Stomach (tissue), 9 donors: ENCODE results near the gene ATF2. TPM values are rescaled to one million over a fixed set of nuclear protein-coding genes. Genes with fewer than 3 reads are reported as not detected.

Experiments
- DNase-seq, 2 donors: peaks; one replicate each; pipeline versions ENCODE4 v3.0.0 to v3.0.0-alpha.2; 2013 to 2019
- H3K27ac ChIP-seq, 5 donors: fragments of 200-600 bp in 4 of 5; sonication (generic) in 4 of 5; one replicate each; pipeline ENCODE4 v1.5.1; 2013 to 2019; ENCODE audit warnings: mild to moderate bottlenecking in 1 of 5, moderate library complexity in 1 of 5
- H3K27me3 ChIP-seq, 3 donors: fragments of 200-600 bp; sonication (generic); one replicate each; pipeline ENCODE4 v1.5.1; 2017 to 2019; ENCODE audit warnings: mixed run types in 1 of 3
- H3K36me3 ChIP-seq, 4 donors: fragments of 200-600 bp; sonication (generic); 1 replicate in 3 of 4; 2 replicates in 1 of 4; pipeline ENCODE4 v1.5.1; 2016 to 2019
- H3K4me1 ChIP-seq, 4 donors: fragments of 200-600 bp; sonication (generic); one replicate each; pipeline ENCODE4 v1.5.1; 2016 to 2019
- H3K4me3 ChIP-seq, 4 donors: fragments of 200-600 bp; sonication (generic) in 3 of 4; one replicate each; pipeline ENCODE4 v1.5.1; 2016 to 2019; ENCODE audit warnings: mild to moderate bottlenecking in 1 of 4
- H3K9me3 ChIP-seq, 4 donors: fragments of 200-600 bp; sonication (generic); one replicate each; pipeline ENCODE4 v1.5.1; 2016 to 2019
- CTCF ChIP-seq, 7 experiments: fragments of 450-650 bp in 4 of 7; fragments of 200-600 bp in 3 of 7; sonication (generic) in 3 of 7; IDR thresholded peaks; one replicate each; pipeline ENCODE4 v1.5.1; 2016 to 2019; ENCODE audit warnings: antibody characterized with exemption in 7 of 7, control low read depth in 2 of 7, mild to moderate bottlenecking in 1 of 7
- EP300 ChIP-seq: sonication (generic); formaldehyde crosslinking; IDR thresholded peaks from one replicate; pipeline ENCODE4 v1.6.1; 2017; ENCODE audit warnings: antibody characterized with exemption
- POLR2A ChIP-seq, 4 donors: fragments of 450-650 bp; IDR thresholded peaks; one replicate each; pipeline ENCODE4 v1.6.1; 2016; ENCODE audit warnings: antibody characterized with exemption in 4 of 4, control low read depth in 2 of 4, mild to moderate bottlenecking in 1 of 4, moderate library complexity in 1 of 4
- POLR2AphosphoS5 ChIP-seq, 3 donors: sonication (generic); formaldehyde crosslinking; IDR thresholded peaks; one replicate each; pipeline ENCODE4 v1.6.1; 2016; ENCODE audit warnings: antibody characterized with exemption in 3 of 3
- WGBS, 5 donors: extraction: QIAGEN DNeasy Blood & Tissue Kit in 3 of 5; methylation state at CpG; one replicate each; pipeline versions ENCODE4 v1.1.5 to v1.1.7; 2013 to 2018; 5-methylcytosine and 5-hydroxymethylcytosine counted together
- intact Hi-C: fragments of 100-400 bp; cut with DNase I; formaldehyde crosslinking; loops from one replicate; pipeline ENCODE4 v1.15.1; 2023; ENCODE audit warnings: low total_unique reads
- polyA plus RNA-seq, 3 donors: library from polyadenylated mRNA; stranded (reverse); fragments of 200-250 nt; gene quantifications; one replicate each; pipeline ENCODE4 v1.2.3, GENCODE V29; 2013
- small RNA-seq, 4 donors: library from RNA; depleted of rRNA; stranded (forward); fragments of <200 nt; gene quantifications; one replicate each; pipeline ENCODE3, GENCODE V24; 2016
- total RNA-seq, 5 donors: library from RNA; depleted of rRNA; stranded (reverse); fragments of >200 nt; gene quantifications; one replicate each; pipeline versions ENCODE4 v1.1.0 to v1.2.3, GENCODE V29; 2014 to 2016
- donor health status: healthy with polysubstance abuse.
- donor health status: Bipolar disorder and iron deficiency.
- donor health status: healthy.

The ATF2 gene
- total and polyA plus RNA-seq, 8 donors = 6.7 to 74.1 (median 28.4) TPM

GRCh38 chr2:175026385-175026784 is 141.6 kb downstream of the ATF2 start:
- 94 to 96% (median 95%) methylated on average over 2 of the region's 2 CpGs for WGBS, 5 donors

GRCh38 chr2:175025946-175026345 is 142.1 kb downstream of the ATF2 start:
- intact Hi-C loops = no loop called here
- Histone ChIP-seq H3K9me3 (no peaks in the 10 kb centered on the region), H3K27ac (no peak overlapping the region), H3K4me3 (no peak overlapping the region), H3K36me3 (no peaks in the 10 kb centered on the region), H3K4me1 (peaks cover 0 to 7% (median 0%) of the 10 kb centered on the region in 4 donors), H3K27me3 (no peaks in the 10 kb centered on the region)
- DNase-seq = no peak
- TF ChIP-seq CTCF (IDR thresholded peaks at IDR 0.05) (no peak), EP300 (no peak), POLR2AphosphoS5 (IDR thresholded peaks at IDR 0.05) (no peak), POLR2A (IDR thresholded peaks at IDR 0.05) (no peak)
- 89 to 100% (median 98%) methylated on average over 1 of the region's 1 CpG for WGBS, 5 donors

More at GRCh38 chr2:175026385-175026784, 141.6 kb downstream of the ATF2 start:
- intact Hi-C loops = no loop called here
- no peak for DNase-seq
- H3K27ac ChIP-seq = no peak overlapping the region
- H3K9me3 ChIP-seq = no peaks in the 10 kb centered on the region
- peaks cover 0 to 7% (median 0%) of the 10 kb centered on the region in 4 donors for H3K4me1 ChIP-seq
- no peaks in the 10 kb centered on the region for H3K27me3 ChIP-seq
- H3K36me3 ChIP-seq = no peaks in the 10 kb centered on the region
- H3K4me3 ChIP-seq = no peak overlapping the region
- TF ChIP-seq EP300 (no peak), CTCF (IDR thresholded peaks at IDR 0.05) (no peak), POLR2A (IDR thresholded peaks at IDR 0.05) (no peak), POLR2AphosphoS5 (IDR thresholded peaks at IDR 0.05) (no peak)

- H3K36me3 ChIP-seq = no peaks in the 10 kb centered on the region
- no peak for DNase-seq
- intact Hi-C loops = no loop called here
- TF ChIP-seq POLR2AphosphoS5 (IDR thresholded peaks at IDR 0.05) = no peak
- TF ChIP-seq POLR2A (IDR thresholded peaks at IDR 0.05) = no peak
- TF ChIP-seq CTCF (IDR thresholded peaks at IDR 0.05) = no peak
- no peak for TF ChIP-seq EP300
- 90 to 98% (median 93%) methylated on average over 3 of the region's 3 CpGs for WGBS, 5 donors
- H3K27ac ChIP-seq = no peak overlapping the region
- peaks cover 0 to 7% (median 0%) of the 10 kb centered on the region in 4 donors for H3K4me1 ChIP-seq
- H3K4me3 ChIP-seq = no peak overlapping the region
- H3K9me3 ChIP-seq = no peaks in the 10 kb centered on the region
- H3K27me3 ChIP-seq = no peaks in the 10 kb centered on the region
Observed at GRCh38 chr2:175025233-175025632, 142.8 kb downstream of the ATF2 start.

- Histone ChIP-seq H3K4me3 (no peak overlapping the region), H3K9me3 (no peaks in the 10 kb centered on the region), H3K36me3 (no peaks in the 10 kb centered on the region), H3K27ac (no peak overlapping the region), H3K4me1 (no peaks in the 10 kb centered on the region), H3K27me3 (no peaks in the 10 kb centered on the region)
- 72 to 78% (median 75%) methylated on average over 3 of the region's 3 CpGs for WGBS, 5 donors
- no peak for DNase-seq
- no peak for TF ChIP-seq EP300
- TF ChIP-seq POLR2AphosphoS5 (IDR thresholded peaks at IDR 0.05) = no peak
- TF ChIP-seq POLR2A (IDR thresholded peaks at IDR 0.05) = no peak
- no peak for TF ChIP-seq CTCF (IDR thresholded peaks at IDR 0.05)
- intact Hi-C loops = no loop called here
Observed at GRCh38 chr2:175022923-175023322, 145.1 kb downstream of the ATF2 start.

Small RNAs within 50 kb of the gene (small RNA-seq; reads per million reads assigned to genes)
- gene MIR933 (0 reads per million in 4 donors), gene RF02271 (0 reads per million in 4 donors), gene RNU6-1290P (0 reads per million in 4 donors), gene RNU6-763P (0 reads per million in 4 donors)

Other genes with a start within 250 kb of the ATF2 start
- 10 to 100 TPM in 2 of 5 donors, 1 to 10 TPM in 2, not detected in 1; 2.3 to 50.9 (median 8.4) TPM for gene CHN1, start 162.8 kb downstream of the ATF2 start, total RNA-seq
- gene CHN1, start 162.8 kb downstream of the ATF2 start, polyA plus RNA-seq = 10 to 100 TPM in 2 of 3 donors, 1 to 10 TPM in 1; 5.7 to 12.7 (median 12.2) TPM
- gene ATP5MC3, start 13.5 kb upstream of the ATF2 start, total RNA-seq = 100 to 1,000 TPM in 2 of 5 donors, 10 to 100 TPM in 3; 39.4 to 165 (median 99.2) TPM
- 100 to 1,000 TPM; 309 to 383 (median 377) TPM for gene ATP5MC3, start 13.5 kb upstream of the ATF2 start, polyA plus RNA-seq